ENCODE data around the gene ACTR3C. TPM values are rescaled to one million over a fixed set of nuclear protein-coding genes. Genes with fewer than 3 reads are reported as not detected.

Gene ACTR3C
- total RNA-seq, 1 donor from 2014 or later: 9.8 TPM

GRCh38 chr7:150365194-150365593, 41.8 kb upstream of the ACTR3C start:
- DNase-seq (ENCODE audit: low spot score): no peak
- Mint-ChIP-seq H3K36me3 (ENCODE audit: low read depth) (peaks cover 3% of the 10 kb centered on the region), H3K27me3 (ENCODE audit: insufficient read depth) (peaks cover 1% of the 10 kb centered on the region), H3K27ac (no peak overlapping the region), H3K4me1 (ENCODE audit: low read depth) (peaks cover 43% of the 10 kb centered on the region), H3K4me3 (no peak overlapping the region), H3K9me3 (no peaks in the 10 kb centered on the region)
- intact Hi-C loops (cut with micrococcal nuclease): no loop called here

- no peak for DNase-seq (ENCODE audit: low spot score)
- no peak overlapping the region for H3K27ac Mint-ChIP-seq
- H3K27me3 Mint-ChIP-seq (ENCODE audit: insufficient read depth): peaks cover 1% of the 10 kb centered on the region
- no peak overlapping the region for H3K4me3 Mint-ChIP-seq
- no peaks in the 10 kb centered on the region for H3K9me3 Mint-ChIP-seq
- intact Hi-C loops (cut with micrococcal nuclease): no loop called here
- peaks cover 3% of the 10 kb centered on the region for H3K36me3 Mint-ChIP-seq (ENCODE audit: low read depth)
- H3K4me1 Mint-ChIP-seq (ENCODE audit: low read depth): peaks cover 45% of the 10 kb centered on the region
Measured at GRCh38 chr7:150363872-150364271, 40.5 kb upstream of the ACTR3C start.

GRCh38 chr7:150363370-150363769, 40.0 kb upstream of the ACTR3C start:
- intact Hi-C loops (cut with micrococcal nuclease): no loop called here
- H3K27me3 Mint-ChIP-seq (ENCODE audit: insufficient read depth): peaks cover 1% of the 10 kb centered on the region
- DNase-seq (ENCODE audit: low spot score): no peak
- H3K27ac Mint-ChIP-seq: no peak overlapping the region
- H3K9me3 Mint-ChIP-seq: no peaks in the 10 kb centered on the region
- H3K36me3 Mint-ChIP-seq (ENCODE audit: low read depth): peaks cover 3% of the 10 kb centered on the region
- H3K4me1 Mint-ChIP-seq (ENCODE audit: low read depth): peaks cover 50% of the 10 kb centered on the region
- no peak overlapping the region for H3K4me3 Mint-ChIP-seq

GRCh38 chr7:150361807-150362621, 38.7 kb upstream of the ACTR3C start:
- no peaks in the 10 kb centered on the region for H3K9me3 Mint-ChIP-seq
- peaks cover 1% of the 10 kb centered on the region for H3K27me3 Mint-ChIP-seq (ENCODE audit: insufficient read depth)
- no peak overlapping the region for H3K4me3 Mint-ChIP-seq
- peaks cover 53% of the 10 kb centered on the region for H3K4me1 Mint-ChIP-seq (ENCODE audit: low read depth)
- H3K27ac Mint-ChIP-seq: no peak overlapping the region
- intact Hi-C loops (cut with micrococcal nuclease): no loop called here
- DNase-seq (ENCODE audit: low spot score): no peak
- peaks cover 3% of the 10 kb centered on the region for H3K36me3 Mint-ChIP-seq (ENCODE audit: low read depth)

- no peak overlapping the region for H3K4me3 Mint-ChIP-seq
- peaks cover 56% of the 10 kb centered on the region for H3K4me1 Mint-ChIP-seq (ENCODE audit: low read depth)
- peaks cover 1% of the 10 kb centered on the region for H3K27me3 Mint-ChIP-seq (ENCODE audit: insufficient read depth)
- H3K27ac Mint-ChIP-seq: no peak overlapping the region
- intact Hi-C loops (cut with micrococcal nuclease): no loop called here
- no peaks in the 10 kb centered on the region for H3K9me3 Mint-ChIP-seq
- no peak for DNase-seq (ENCODE audit: low spot score)
- H3K36me3 Mint-ChIP-seq (ENCODE audit: low read depth): peaks cover 3% of the 10 kb centered on the region
Measured at GRCh38 chr7:150361402-150361801, 38.1 kb upstream of the ACTR3C start.

- H3K4me1 Mint-ChIP-seq (ENCODE audit: low read depth): peaks cover 58% of the 10 kb centered on the region
- no peak overlapping the region for H3K4me3 Mint-ChIP-seq
- intact Hi-C loops (cut with micrococcal nuclease): no loop called here
- H3K27ac Mint-ChIP-seq: peak overlapping the region; percentile 78
- H3K27me3 Mint-ChIP-seq (ENCODE audit: insufficient read depth): peaks cover under 1% of the 10 kb centered on the region
- peaks cover 3% of the 10 kb centered on the region for H3K36me3 Mint-ChIP-seq (ENCODE audit: low read depth)
- H3K9me3 Mint-ChIP-seq: no peaks in the 10 kb centered on the region
- DNase-seq (ENCODE audit: low spot score): no peak
Measured at GRCh38 chr7:150360363-150361058, 37.2 kb upstream of the ACTR3C start.

- Mint-ChIP-seq H3K9me3 (no peaks in the 10 kb centered on the region), H3K4me3 (no peak overlapping the region), H3K4me1 (ENCODE audit: low read depth) (peaks cover 53% of the 10 kb centered on the region), H3K36me3 (ENCODE audit: low read depth) (peaks cover 3% of the 10 kb centered on the region), H3K27ac (peak overlapping the region; percentile 78), H3K27me3 (ENCODE audit: insufficient read depth) (no peaks in the 10 kb centered on the region)
- intact Hi-C loops (cut with micrococcal nuclease): no loop called here
- no peak for DNase-seq (ENCODE audit: low spot score)
Measured at GRCh38 chr7:150359622-150360362, 36.4 kb upstream of the ACTR3C start.

- H3K4me1 Mint-ChIP-seq (ENCODE audit: low read depth): peaks cover 49% of the 10 kb centered on the region
Measured at GRCh38 chr7:150358988-150359621, 35.8 kb upstream of the ACTR3C start.

GRCh38 chr7:150358433-150358832, 35.1 kb upstream of the ACTR3C start:
- DNase-seq (ENCODE audit: low spot score): no peak
- Mint-ChIP-seq H3K27ac (no peak overlapping the region), H3K9me3 (no peaks in the 10 kb centered on the region), H3K4me1 (ENCODE audit: low read depth) (peaks cover 44% of the 10 kb centered on the region), H3K4me3 (no peak overlapping the region), H3K27me3 (ENCODE audit: insufficient read depth) (no peaks in the 10 kb centered on the region), H3K36me3 (ENCODE audit: low read depth) (peaks cover 3% of the 10 kb centered on the region)
- intact Hi-C loops (cut with micrococcal nuclease): no loop called here

More at GRCh38 chr7:150358988-150359621, 35.8 kb upstream of the ACTR3C start:
- H3K4me3 Mint-ChIP-seq: no peak overlapping the region
- H3K27ac Mint-ChIP-seq: no peak overlapping the region
- H3K27me3 Mint-ChIP-seq (ENCODE audit: insufficient read depth): no peaks in the 10 kb centered on the region
- DNase-seq (ENCODE audit: low spot score): no peak
- H3K36me3 Mint-ChIP-seq (ENCODE audit: low read depth): peaks cover 3% of the 10 kb centered on the region
- H3K9me3 Mint-ChIP-seq: no peaks in the 10 kb centered on the region
- intact Hi-C loops (cut with micrococcal nuclease): no loop called here

GRCh38 chr7:150357771-150358427, 34.6 kb upstream of the ACTR3C start:
- H3K27me3 Mint-ChIP-seq (ENCODE audit: insufficient read depth): peaks cover 2% of the 10 kb centered on the region
- peak overlapping the region; percentile 84 for H3K27ac Mint-ChIP-seq
- H3K4me3 Mint-ChIP-seq: peak overlapping the region; percentile 59
- no peak for DNase-seq (ENCODE audit: low spot score)
- peaks cover 44% of the 10 kb centered on the region for H3K4me1 Mint-ChIP-seq (ENCODE audit: low read depth)
- no peaks in the 10 kb centered on the region for H3K9me3 Mint-ChIP-seq
- H3K36me3 Mint-ChIP-seq (ENCODE audit: low read depth): peaks cover 3% of the 10 kb centered on the region
- intact Hi-C loops (cut with micrococcal nuclease): loop anchor here (1.0 kb wide), 1 partner anchor 10 kb away; the partner anchor contains the start of gene REPIN1

- peaks cover 3% of the 10 kb centered on the region for H3K36me3 Mint-ChIP-seq (ENCODE audit: low read depth)
- no peaks in the 10 kb centered on the region for H3K9me3 Mint-ChIP-seq
- H3K27ac Mint-ChIP-seq: peak overlapping the region; percentile 84
- peaks cover 44% of the 10 kb centered on the region for H3K4me1 Mint-ChIP-seq (ENCODE audit: low read depth)
- intact Hi-C loops (cut with micrococcal nuclease): loop anchor here (1.0 kb wide), 1 partner anchor 11 kb away; the partner anchor contains the start of gene REPIN1
- no peak for DNase-seq (ENCODE audit: low spot score)
- peaks cover 2% of the 10 kb centered on the region for H3K27me3 Mint-ChIP-seq (ENCODE audit: insufficient read depth)
- H3K4me3 Mint-ChIP-seq: peak overlapping the region; percentile 59
Measured at GRCh38 chr7:150357270-150357669, 33.9 kb upstream of the ACTR3C start.
